ENCODE results near the gene LY6G6F.

LY6G6F gene

GRCh38 chr6:31665501-31666336, 40.9 kb upstream of the LY6G6F start, which contains the start of gene CSNK2B:
TSS of gene CSNK2B (plus strand) at chr6:31666080. CDS start at chr6:31666832, 752 bp downstream.
- peak; percentile 94 for ATAC-seq
- Mint-ChIP-seq H3K9me3 (no peaks in the 10 kb centered on the region), H3K27ac (peak within 1 kb of the TSS; percentile 98), H3K36me3 (peaks cover 57% of the 10 kb centered on the region), H3K4me3 (peak within 1 kb of the TSS; percentile 95), H3K4me1 (peaks cover 67% of the 10 kb centered on the region), H3K27me3 (no peaks in the 10 kb centered on the region)

- H3K27ac Mint-ChIP-seq: peak overlapping the region; percentile 98
- peaks cover 60% of the 10 kb centered on the region for H3K4me1 Mint-ChIP-seq
- peak overlapping the region; percentile 95 for H3K4me3 Mint-ChIP-seq
- H3K9me3 Mint-ChIP-seq: no peaks in the 10 kb centered on the region
- H3K36me3 Mint-ChIP-seq: peaks cover 65% of the 10 kb centered on the region
- no peaks in the 10 kb centered on the region for H3K27me3 Mint-ChIP-seq
- ATAC-seq: no peak
Measured at GRCh38 chr6:31666337-31666965, 40.2 kb upstream of the LY6G6F start.

GRCh38 chr6:31669676-31670075, 37.0 kb upstream of the LY6G6F start, which contains the start of gene LY6G5B:
TSS of gene LY6G5B (plus strand) at chr6:31669976. CDS start at chr6:31670951, 975 bp downstream.
- peaks cover 58% of the 10 kb centered on the region for H3K36me3 Mint-ChIP-seq
- no peaks in the 10 kb centered on the region for H3K9me3 Mint-ChIP-seq
- no peak within 1 kb of the TSS for H3K27ac Mint-ChIP-seq
- peaks cover 28% of the 10 kb centered on the region for H3K4me1 Mint-ChIP-seq
- H3K27me3 Mint-ChIP-seq: no peaks in the 10 kb centered on the region
- no peak within 1 kb of the TSS for H3K4me3 Mint-ChIP-seq
- ATAC-seq: no peak

GRCh38 chr6:31676322-31676903, 30.3 kb upstream of the LY6G6F start:
- Mint-ChIP-seq H3K4me1 (peaks cover 33% of the 10 kb centered on the region), H3K9me3 (no peaks in the 10 kb centered on the region), H3K27me3 (no peaks in the 10 kb centered on the region), H3K36me3 (peaks cover 19% of the 10 kb centered on the region), H3K4me3 (no peak overlapping the region), H3K27ac (peak overlapping the region; percentile 67)
- peak; percentile 50 for ATAC-seq

- Mint-ChIP-seq H3K27me3 (no peaks in the 10 kb centered on the region), H3K27ac (peak overlapping the region; percentile 67), H3K9me3 (no peaks in the 10 kb centered on the region), H3K36me3 (peaks cover 16% of the 10 kb centered on the region), H3K4me3 (no peak overlapping the region), H3K4me1 (peaks cover 37% of the 10 kb centered on the region)
- ATAC-seq: no peak
Measured at GRCh38 chr6:31676904-31677303, 29.8 kb upstream of the LY6G6F start.

GRCh38 chr6:31677955-31678354, 28.7 kb upstream of the LY6G6F start:
- peak overlapping the region; percentile 6 for H3K27ac Mint-ChIP-seq
- H3K4me3 Mint-ChIP-seq: no peak overlapping the region
- H3K36me3 Mint-ChIP-seq: peaks cover 6% of the 10 kb centered on the region
- no peaks in the 10 kb centered on the region for H3K27me3 Mint-ChIP-seq
- peaks cover 37% of the 10 kb centered on the region for H3K4me1 Mint-ChIP-seq
- ATAC-seq: no peak
- no peaks in the 10 kb centered on the region for H3K9me3 Mint-ChIP-seq

GRCh38 chr6:31680226-31681134, 26.2 kb upstream of the LY6G6F start, which contains the start of gene LY6G5C:
TSS of gene LY6G5C (minus strand) at chr6:31681067. CDS start at chr6:31680373, 694 bp downstream.
- H3K27ac Mint-ChIP-seq: peak within 1 kb of the TSS; percentile 47
- H3K4me1 Mint-ChIP-seq: peaks cover 37% of the 10 kb centered on the region
- peaks cover 7% of the 10 kb centered on the region for H3K36me3 Mint-ChIP-seq
- H3K9me3 Mint-ChIP-seq: no peaks in the 10 kb centered on the region
- H3K27me3 Mint-ChIP-seq: no peaks in the 10 kb centered on the region
- H3K4me3 Mint-ChIP-seq: peak within 1 kb of the TSS; percentile 77
- peak; percentile 78 for ATAC-seq

GRCh38 chr6:31681135-31681671, 25.5 kb upstream of the LY6G6F start:
- Mint-ChIP-seq H3K4me3 (peak overlapping the region; percentile 77), H3K4me1 (peaks cover 35% of the 10 kb centered on the region), H3K9me3 (no peaks in the 10 kb centered on the region), H3K27ac (peak overlapping the region; percentile 47), H3K27me3 (no peaks in the 10 kb centered on the region), H3K36me3 (peaks cover 9% of the 10 kb centered on the region)
- ATAC-seq: peak; percentile 58

- H3K4me1 Mint-ChIP-seq: peaks cover 18% of the 10 kb centered on the region
- H3K4me3 Mint-ChIP-seq: no peak overlapping the region
- peak overlapping the region; percentile 22 for H3K27ac Mint-ChIP-seq
- no peak for ATAC-seq
- no peaks in the 10 kb centered on the region for H3K27me3 Mint-ChIP-seq
- no peaks in the 10 kb centered on the region for H3K9me3 Mint-ChIP-seq
- H3K36me3 Mint-ChIP-seq: peaks cover 24% of the 10 kb centered on the region
Measured at GRCh38 chr6:31683591-31683990, 23.1 kb upstream of the LY6G6F start.

GRCh38 chr6:31686483-31686882, 20.2 kb upstream of the LY6G6F start:
- ATAC-seq: no peak
- Mint-ChIP-seq H3K36me3 (peaks cover 48% of the 10 kb centered on the region), H3K27ac (no peak overlapping the region), H3K4me3 (no peak overlapping the region), H3K4me1 (peaks cover 27% of the 10 kb centered on the region), H3K27me3 (no peaks in the 10 kb centered on the region), H3K9me3 (no peaks in the 10 kb centered on the region)

GRCh38 chr6:31687321-31687720, 19.3 kb upstream of the LY6G6F start:
- ATAC-seq: no peak
- peaks cover 23% of the 10 kb centered on the region for H3K4me1 Mint-ChIP-seq
- no peak overlapping the region for H3K4me3 Mint-ChIP-seq
- H3K9me3 Mint-ChIP-seq: no peaks in the 10 kb centered on the region
- H3K27me3 Mint-ChIP-seq: no peaks in the 10 kb centered on the region
- H3K36me3 Mint-ChIP-seq: peaks cover 53% of the 10 kb centered on the region
- H3K27ac Mint-ChIP-seq: no peak overlapping the region

- H3K4me1 Mint-ChIP-seq: peaks cover 27% of the 10 kb centered on the region
- H3K4me3 Mint-ChIP-seq: no peak overlapping the region
- H3K9me3 Mint-ChIP-seq: no peaks in the 10 kb centered on the region
- H3K36me3 Mint-ChIP-seq: peaks cover 57% of the 10 kb centered on the region
- no peak overlapping the region for H3K27ac Mint-ChIP-seq
- ATAC-seq: no peak
- H3K27me3 Mint-ChIP-seq: no peaks in the 10 kb centered on the region
Measured at GRCh38 chr6:31687860-31688693, 18.6 kb upstream of the LY6G6F start.

GRCh38 chr6:31689249-31690110, 17.2 kb upstream of the LY6G6F start:
- Mint-ChIP-seq H3K27ac (peak overlapping the region; percentile 62), H3K4me3 (no peak overlapping the region)

More at GRCh38 chr6:31689249-31690110, 17.2 kb upstream of the LY6G6F start:
- Mint-ChIP-seq H3K4me1 (peaks cover 28% of the 10 kb centered on the region), H3K9me3 (no peaks in the 10 kb centered on the region), H3K36me3 (peaks cover 55% of the 10 kb centered on the region), H3K27me3 (no peaks in the 10 kb centered on the region)
- no peak for ATAC-seq

Measured in stimulated activated memory B cell treated with anti-CD40 and anti-IgM and Interleukin-4, amounts not matched to agents 10 μg/mL and 1 μg/mL and 100 μg/mL, for 72 hours (primary cell).